ENCODE measurements around the gene SUPT20H.

Gene SUPT20H

DNA sequence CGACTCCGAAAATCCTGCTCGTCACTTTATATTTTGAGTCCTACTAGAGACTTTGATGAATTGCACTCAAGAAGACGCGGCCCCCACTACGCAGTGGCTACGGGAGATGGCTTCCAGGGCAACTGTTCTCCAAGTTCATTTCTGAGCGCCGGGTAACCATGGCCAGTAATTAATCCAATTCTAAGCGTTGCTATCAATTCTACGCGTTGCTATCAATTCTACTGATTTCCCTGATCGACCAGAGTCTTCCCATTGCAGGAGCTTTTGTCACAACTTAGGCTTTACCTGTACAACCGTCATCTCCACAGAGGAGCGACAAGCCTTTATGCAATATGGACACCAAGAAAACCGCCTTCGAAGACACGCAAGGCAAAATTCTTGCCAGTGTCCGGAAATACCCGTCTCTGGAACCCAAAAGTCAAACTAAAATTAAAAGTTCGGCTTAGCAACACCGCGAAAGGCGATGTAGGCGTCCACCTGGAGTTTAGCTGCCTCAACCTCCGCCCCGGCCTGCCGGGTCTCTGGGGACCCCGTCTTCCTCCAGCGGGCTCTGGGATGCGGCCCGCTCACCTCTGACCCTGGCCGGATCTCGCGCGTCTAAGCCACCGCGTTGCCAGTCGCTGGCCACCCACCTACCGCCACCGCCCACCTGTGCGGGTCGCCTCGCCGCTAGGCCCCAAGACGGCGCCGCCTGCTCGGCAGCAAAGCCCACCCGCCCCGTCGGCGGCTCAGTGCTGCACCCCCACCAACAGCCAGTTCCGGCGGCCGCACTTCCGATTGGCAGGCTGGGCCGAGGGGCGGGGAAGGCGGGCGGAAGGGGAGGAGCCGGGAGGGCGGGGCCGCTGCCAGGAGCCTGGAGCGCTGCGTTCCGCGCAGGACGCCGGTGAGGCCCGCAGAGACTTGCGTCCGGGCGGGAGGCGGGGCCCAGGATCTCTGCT is at the start of gene SUPT20H:
TSS of gene SUPT20H (minus strand) at position 779 of the 938 bp plus-strand sequence. CDS start 8,198 bp downstream, outside the sequence.
- peak; percentile 94 for DNase-seq

DNA sequence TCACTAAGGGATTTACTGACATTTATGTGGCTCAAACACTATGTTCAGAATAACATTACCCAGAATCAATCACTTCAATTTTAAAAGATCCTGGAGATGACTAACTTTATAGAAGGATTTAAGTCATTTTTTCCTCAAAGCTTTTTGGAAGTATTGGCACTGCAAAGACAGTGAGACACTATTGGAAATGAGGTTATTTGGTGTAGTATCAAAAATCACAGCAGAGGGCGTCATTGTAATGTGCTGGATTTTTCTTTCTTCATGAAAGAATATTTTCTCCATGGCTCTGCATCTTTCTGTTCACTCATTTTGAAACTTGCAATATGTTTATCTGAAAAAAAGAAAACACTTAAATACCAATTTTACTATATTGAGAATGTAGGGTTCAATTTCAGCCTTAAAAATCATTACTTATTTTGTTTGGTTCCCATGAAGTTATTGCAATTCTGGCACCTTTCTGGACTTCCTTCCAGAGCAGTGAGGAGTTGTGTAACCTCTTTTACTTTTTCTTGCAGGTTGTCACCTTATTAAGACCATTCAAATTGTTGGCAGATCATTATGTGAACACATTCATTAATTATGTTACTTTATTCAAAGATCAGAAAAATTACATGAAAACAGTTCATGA is 49.7 kb upstream of the SUPT20H start:
- DNase-seq: peak; percentile 66

DNA sequence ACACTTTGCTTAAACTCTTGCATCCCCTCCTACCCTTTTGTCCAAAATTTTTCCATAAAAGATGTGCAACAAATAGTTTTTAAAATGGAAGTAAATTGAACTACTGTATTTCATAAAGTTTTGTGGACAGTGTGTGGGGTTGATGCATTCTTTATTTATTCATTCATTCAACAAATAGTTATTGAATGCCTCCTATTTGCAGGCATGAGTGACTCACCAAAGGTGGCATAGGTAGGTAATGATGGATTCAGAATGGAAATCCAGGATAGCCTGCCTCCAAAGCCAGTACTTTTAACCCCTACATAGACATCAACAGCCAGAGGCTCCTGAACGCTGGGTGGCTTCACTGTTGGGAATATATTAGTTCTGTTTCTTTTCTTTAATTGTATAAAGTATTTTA is 48.4 kb upstream of the SUPT20H start:
- DNase-seq: no peak

DNA sequence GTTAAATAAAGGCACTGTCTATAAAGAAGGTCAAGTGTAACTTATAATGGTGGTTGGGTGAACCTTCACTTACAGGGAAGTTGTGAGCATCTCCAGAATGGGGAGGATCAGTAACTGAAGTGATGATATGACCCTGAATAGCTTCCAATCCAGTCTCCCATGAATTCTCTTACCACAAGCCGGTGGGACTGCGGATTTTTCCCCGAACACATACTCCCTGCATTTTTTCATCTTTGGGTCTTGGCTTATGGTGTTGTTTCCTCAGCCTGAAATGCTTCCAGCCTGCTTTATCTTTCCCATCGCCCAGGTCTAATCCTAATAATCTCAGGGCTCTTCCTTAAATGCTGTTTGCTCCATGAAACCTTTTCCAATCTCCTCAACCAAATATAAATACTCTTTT is 48.0 kb upstream of the SUPT20H start:
- DNase-seq: no peak

DNA sequence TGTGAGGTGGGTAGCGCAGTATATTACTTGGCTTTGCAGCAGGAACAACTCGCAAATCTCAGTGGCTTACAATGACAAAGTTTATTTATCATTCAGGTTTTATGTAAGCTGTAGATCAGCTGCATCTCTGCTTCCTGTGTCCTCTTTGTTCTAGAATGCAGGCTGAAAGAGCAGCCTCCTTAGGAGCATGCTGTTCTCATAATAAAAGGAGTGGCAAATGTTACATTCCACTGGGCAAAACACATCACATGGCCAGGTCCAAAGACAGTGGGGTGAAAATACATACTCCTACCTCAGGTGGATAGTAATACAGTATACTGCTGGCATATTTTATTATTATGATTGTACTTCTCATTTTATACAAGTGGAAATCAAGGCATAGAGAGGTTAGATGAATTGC is 47.2 kb upstream of the SUPT20H start:
- DNase-seq: no peak

DNA sequence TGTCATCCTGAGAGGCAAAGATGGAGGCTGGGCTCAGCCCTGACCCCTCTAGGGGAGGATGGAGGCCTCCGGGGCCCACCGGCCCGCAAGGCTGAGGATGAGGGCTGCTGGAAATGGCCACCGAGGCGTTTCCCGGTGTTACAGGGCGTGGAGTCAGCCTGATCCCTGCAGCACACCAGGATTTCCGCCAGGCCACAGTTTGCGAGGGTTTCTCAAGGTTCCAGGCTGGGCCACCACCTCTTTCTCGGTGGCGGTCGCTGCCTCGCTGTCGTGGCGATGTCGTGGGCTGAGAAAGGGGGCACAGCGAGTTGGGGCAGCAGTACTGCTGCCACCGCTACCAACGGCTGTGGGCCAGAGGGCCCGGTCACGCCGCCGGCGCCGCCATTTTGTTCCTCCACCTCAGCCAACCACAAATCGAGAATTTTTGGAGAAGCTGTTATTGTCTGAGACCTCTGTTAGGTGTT is 45.8 kb upstream of the SUPT20H start, which contains the start of gene CSNK1A1L:
TSS of gene CSNK1A1L (minus strand) at position 414 of the 464 bp plus-strand sequence. CDS start at position 6, 408 bp downstream.
- no peak for DNase-seq

DNA sequence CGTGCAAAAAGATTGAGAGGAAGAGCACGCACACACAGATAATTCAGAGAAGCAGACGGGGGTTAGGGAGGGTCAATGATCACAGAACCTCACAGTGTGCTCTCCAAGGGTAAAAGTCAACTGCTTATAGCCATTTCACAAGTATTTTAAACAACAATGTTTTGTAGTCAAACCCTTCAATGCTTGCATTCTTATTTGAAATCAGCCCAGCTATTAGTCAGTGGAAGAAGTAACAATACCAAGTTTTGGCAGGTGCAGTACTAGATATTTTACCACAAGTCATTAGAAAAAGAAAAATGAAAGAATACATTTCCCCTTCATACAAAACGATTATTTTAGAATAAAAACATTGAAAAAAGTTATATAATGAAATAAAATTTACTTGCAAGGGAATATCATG is 43.4 kb upstream of the SUPT20H start:
- DNase-seq: no peak

DNA sequence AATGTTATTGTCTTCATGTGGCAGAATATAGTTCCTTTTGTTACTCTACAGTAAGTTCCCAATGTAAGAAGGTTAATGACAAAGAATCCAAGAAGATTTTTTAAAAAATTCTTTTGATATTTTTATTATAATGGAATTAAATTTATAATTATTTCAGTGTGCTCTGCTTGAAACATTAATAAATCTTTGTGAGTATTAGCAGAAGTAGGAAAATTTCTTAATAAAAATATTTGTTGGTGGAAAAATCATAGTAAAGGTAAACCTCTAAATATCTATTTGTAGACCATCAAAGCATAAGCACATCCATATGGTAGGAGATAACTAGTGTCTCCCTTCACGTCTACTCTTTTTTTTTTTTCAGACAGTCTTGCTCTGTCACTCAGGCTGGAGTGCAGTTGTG is 41.7 kb upstream of the SUPT20H start:
- DNase-seq: no peak

DNA sequence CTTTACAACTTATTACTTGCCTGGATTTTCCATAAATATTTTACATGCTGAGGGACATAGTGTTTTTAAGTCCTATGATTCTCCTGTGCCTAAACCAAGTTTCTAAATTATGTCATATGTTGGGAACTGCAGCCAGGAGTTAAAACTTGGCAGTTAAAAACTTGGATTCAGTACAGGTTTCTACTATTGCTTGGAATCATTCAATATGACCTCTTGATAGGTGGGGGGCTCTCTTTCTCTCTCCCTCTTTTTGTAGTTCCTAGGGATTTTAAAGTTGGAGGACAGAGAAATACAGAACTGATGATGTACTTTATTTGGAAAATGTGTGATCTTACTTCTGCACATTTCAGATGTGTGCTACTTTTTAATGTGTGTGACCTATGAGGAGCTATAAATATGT is 41.2 kb upstream of the SUPT20H start:
- no peak for DNase-seq

DNA sequence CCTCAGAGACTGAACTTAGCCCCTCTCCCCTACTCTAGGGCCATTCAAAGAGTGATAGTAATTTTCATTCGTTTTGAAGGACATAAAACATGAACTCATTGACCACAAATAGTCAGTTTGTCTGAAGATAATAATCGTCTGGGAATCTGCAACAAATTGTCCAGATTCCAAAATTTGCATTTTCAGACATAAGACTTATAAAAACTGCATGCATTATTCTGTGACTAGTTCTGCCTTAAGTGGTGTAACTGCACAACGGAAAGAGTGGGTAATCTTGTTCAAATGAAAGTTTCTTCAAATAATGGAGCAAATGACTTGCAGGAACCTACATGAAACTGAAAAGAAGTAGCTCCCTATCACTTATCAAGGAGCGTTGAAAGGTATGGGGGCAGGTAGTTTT is 37.6 kb upstream of the SUPT20H start:
- DNase-seq: no peak

DNA sequence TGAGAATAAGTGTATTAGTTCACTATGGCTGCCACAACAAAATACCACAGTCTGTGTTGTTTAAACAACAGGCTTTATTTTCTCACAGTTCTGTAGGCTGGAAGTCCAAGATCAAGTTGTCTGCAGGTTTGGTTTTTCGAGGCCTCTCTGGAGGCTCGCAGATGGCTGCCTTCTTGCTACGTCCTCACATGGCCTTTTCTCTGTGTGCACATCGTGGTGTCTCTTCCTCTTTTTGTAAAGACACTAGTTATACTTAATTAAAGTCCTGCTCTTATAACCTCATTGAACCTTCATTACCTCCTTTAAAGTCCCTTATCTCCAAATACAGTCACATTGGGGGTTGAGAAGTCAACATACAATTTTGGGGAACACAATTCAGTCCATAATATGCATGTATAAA is 35.4 kb upstream of the SUPT20H start:
- no peak for DNase-seq

DNA sequence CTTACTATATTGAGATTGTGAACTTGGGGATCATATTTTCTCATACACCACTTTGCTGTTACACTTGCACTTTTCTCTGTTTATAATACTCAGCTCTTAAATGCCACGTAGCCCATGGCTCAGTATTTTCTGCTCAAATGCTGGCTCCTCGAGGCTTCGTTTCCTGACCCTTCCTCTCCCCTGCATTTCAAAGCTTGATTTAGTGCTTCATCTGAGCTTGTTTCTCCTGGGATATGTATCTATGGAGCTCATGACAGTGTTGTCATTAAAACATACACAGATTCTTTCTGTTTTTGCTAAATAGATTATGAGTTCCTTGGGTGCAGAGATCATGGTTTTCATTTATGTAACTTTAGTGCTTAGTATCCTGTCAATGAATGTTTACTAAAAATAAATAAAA is 34.6 kb upstream of the SUPT20H start:
- no peak for DNase-seq

DNA sequence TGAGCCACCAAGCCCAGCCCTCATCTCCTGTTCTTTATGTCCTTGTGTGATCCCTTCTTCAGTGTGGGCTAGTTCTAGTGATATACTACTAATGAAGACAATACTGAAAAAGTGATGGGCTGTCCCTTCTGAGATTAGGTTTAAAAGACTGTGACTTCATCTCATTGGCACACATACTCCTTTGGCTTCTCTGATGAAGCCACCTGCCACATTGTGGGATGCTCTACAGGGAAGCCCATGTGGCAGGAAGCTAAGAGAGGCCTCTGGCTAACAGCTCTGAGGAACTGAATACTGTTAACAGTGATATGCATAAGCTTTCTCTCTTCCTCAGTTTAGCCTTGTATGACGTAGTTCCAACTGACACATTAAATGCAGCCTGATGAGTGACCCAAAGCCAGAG is 32.3 kb upstream of the SUPT20H start:
- no peak for DNase-seq

DNA sequence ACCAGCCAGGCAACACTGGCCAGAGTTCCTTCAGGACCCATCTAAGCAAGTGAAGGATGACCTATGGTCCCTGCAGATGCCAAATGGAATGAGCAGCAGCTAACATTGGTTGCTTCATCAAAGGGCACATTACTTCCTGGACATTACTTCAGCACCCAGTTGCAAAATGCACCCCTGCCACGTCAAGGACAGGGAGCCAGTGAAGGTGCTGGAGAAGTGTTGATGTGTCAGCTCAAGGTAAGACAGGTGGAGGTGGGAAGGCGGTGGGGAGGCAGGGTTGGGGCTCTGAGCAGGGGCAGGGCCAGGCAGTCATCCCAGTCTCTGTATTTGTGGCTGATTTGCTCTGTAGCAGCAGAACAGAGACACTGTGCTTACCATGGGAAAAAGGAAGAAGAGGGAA is 31.4 kb upstream of the SUPT20H start:
- DNase-seq: no peak

DNA sequence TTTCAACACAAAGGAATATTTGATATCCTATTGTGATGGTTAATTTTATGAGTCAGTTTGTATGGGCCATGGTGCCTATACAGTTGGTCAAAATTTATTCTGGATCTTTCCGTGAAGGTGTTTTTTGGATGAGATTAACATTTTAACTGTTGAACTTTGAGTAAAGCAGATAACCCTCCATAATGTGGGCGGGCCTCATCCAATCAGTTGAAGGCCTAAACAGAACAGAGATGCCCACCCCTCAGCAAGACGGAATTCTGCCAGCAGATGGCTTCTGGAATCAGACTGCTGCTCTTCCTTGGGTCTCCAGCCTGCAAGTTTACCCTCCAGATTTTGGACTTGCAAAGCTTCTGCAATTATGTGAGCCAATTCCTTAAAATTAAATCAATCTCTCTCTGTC is 30.0 kb upstream of the SUPT20H start:
- no peak for DNase-seq

DNA sequence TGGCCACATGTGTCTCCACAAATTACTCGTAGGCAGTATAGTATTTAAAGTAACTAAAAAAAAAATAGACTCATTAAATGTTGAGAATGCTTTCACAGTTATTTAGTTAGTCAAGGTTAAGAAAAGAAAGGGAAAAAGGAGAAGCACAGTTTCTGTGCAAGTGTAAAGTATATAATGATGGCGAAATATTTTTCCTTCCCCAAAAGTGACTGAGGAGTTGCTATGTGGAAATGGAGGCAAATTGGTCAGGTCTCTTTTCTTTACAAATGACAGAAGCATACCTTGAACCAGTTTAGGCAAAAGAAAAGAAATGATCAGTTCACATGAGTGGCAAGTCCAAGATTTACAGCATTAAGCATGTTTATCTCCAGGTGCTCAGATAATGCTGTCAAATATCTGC is 28.0 kb upstream of the SUPT20H start:
- peak; percentile 12 for DNase-seq

DNA sequence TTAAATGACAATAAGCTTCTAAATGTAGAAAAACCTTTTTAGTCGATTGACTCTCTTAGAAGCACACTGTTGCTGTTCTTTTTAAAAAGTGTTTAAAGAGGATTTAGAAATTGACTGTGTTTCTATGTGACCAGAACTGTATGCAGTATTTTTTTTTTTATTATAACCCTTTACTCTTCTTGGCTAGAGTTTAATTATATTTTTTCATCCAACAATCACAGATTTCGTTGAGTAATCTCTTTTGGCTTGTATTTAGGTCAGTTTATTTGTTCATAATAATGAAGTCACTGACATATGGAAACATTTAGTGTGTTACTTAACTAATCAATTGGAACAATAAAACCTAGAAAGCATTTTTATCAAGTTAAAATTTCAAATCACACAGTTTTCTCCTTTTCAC is 26.1 kb upstream of the SUPT20H start:
- no peak for DNase-seq

DNA sequence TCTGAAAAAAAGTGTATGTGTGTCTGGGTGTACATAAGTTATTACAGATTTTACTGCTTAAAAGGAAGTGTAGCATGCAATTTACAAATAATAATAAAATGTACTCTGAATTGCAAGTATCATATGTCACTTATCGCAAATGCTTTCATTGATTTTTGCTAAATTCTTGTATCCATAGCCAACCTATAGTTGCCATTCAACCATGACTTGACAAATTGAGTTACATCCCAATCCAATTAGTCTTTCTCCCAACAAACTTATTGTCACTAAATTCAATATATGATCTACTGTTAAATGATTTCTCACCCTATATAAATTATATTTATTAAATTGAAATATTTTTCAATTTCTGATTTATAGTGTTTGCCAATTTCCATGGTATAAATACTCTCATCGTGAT is 17.3 kb upstream of the SUPT20H start:
- no peak for DNase-seq

DNA sequence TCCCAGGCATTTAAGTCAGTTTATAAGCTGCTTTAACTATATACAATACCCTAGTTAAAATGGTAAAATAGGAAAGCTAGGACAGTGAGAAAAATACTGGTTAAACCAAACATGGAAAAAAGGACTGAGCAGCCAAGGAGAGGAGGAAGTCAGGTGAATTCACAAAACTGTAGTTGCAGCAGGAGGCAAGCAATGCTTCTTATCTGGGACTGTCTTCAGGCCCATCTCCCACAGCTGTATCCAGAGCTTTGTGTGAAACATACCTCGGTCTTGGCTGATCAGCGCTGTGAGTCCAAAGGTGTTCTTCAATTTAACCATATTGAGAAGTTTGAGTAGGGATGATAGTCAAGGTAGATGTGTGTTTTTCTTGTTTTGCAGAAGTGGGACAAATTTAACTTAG is 15.7 kb upstream of the SUPT20H start:
- DNase-seq: no peak

DNA sequence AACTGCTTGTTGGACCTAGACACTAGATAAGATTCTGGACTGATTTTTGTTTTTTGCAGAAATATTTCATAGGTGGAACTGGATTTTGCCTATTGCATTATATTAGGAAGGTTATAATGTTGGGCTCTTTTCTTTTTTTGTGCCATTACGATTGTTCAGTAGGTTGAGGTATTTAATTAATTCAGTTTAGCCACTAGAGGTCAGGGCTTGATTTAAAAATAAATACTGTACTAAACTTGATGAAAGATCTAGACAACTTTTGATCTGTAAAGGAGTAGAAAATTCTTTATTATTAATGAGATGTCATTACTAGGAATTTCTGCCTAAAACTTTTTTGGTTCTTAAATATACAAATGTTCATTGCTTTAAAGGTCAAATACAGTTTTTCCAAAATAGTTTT is 15.2 kb upstream of the SUPT20H start:
- DNase-seq: peak; percentile 71

DNA sequence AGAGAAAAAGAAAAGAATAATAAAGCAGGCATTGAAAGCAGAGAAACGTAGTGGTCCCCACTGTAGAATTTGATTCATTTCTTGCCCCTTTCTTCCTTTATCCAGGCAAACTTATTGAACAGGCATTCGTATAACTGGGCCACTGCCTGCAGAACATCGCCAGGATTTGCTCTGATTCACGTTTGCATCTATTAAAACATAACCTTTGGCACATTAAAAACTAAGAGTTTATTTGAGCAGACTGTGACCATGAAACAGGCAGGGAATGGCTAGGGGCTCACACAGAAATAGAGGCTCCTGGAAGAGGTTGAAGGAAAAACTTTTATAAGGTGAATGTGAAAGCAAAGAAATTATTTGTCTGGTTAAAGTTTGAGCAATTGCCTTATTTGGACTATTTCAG is 12.5 kb upstream of the SUPT20H start:
- DNase-seq: no peak

DNA sequence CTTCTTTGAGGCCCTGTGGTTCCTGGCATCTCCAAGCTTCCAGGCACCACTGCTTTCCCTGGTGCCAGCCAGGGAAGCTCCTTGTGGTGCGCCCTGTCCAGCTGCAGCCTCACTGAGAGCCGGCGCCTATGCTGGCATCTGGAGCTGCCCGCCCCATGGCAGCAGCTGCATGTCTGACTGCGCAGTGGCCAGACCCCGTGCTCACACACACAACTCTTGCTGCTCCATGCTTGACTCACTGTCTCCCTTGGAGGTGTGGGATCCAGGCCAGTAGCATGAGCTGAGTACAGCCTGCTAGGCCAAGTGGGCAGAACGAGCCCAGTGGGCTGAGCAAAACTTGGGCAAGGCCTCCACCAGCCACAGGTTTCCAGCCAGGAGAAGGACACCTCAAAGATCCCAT is 11.5 kb upstream of the SUPT20H start:
- DNase-seq: no peak

DNA sequence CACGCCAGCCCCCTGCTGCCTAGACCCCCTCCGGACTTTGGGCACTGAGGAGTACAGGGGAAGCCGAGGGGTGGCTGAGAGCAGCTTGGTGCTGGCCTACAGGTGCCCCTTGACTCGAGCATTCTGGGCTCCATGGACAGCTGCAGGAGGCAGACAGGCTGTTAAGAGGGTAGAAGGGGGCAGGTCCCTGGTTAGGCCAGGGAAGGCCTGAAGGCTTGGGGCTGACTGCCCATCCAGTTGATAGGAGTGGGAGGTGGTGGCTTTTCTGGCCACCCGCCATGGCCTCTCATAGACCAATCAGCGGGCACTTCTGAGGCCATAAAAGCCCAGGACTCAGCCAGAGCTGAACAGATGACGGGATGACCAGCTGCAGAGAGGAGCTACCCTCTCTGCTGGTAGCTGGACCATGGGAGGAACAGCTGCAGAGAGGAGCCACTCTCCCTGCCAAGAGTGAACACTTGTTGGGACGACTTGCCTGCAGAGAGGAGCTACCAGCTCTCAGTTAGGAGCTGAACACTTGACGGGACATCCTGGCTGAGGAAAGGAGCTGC is 10.7 kb upstream of the SUPT20H start:
- no peak for DNase-seq

DNA sequence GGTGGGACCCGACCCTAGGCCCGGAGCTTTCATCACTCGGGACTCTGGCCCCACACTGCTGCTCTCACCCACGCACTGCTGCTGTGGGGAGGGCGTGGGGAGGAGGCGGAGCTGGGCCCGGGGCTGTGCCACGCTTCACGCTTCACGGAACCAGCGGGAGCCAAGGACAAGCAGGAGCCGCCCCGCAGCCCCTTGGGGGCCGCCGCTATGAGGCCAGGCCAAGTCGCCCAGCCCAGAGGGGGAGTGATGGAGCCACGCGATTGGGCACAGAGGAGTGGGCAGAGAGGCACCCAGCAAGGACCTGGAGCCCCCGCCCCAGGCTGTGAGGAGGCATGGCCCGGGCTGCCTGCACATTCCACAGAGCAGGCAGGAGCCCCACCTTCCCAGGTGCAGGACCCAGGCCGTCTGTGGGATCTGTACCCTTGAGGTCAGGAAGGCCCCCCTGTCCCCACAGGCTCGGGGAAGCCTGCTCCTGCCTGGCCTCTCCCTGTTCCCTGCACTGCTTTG is 10.2 kb upstream of the SUPT20H start:
- no peak for DNase-seq

Data from hematopoietic multipotent progenitor cell treated with erythropoietin and hydrocortisone succinate and interleukin-3 and kit ligand, for 6 days (in vitro differentiated cells).